Esophagus (tissue), 2 donors: ENCODE results near the gene SEC16A. TPM values are rescaled to one million over a fixed set of nuclear protein-coding genes. Genes with fewer than 3 reads are reported as not detected.

Source experiments
- H3K27ac ChIP-seq, 2 donors: one replicate each; pipeline ENCODE4 v1.5.1; 2013; ENCODE audit warnings: low read depth in 2 of 2, mild to moderate bottlenecking in 2 of 2, inconsistent platforms in 1 of 2, low read length in 1 of 2, moderate library complexity in 1 of 2
- H3K27me3 ChIP-seq, 2 donors: one replicate each; pipeline ENCODE4 v1.6.1; 2013; ENCODE audit warnings: low read length in 2 of 2, control low read depth in 1 of 2, mild to moderate bottlenecking in 1 of 2; ENCODE audit not compliant: insufficient read depth in 2 of 2, control insufficient read depth in 1 of 2
- H3K36me3 ChIP-seq, 2 donors: one replicate each; pipeline ENCODE4 v1.6.1; 2013; ENCODE audit warnings: low read length in 1 of 2; ENCODE audit not compliant: control insufficient read depth in 2 of 2, insufficient read depth in 2 of 2
- H3K4me1 ChIP-seq, 2 donors: one replicate each; pipeline ENCODE4 v1.6.1; 2013; ENCODE audit warnings: low read length in 1 of 2; ENCODE audit not compliant: control insufficient read depth in 2 of 2, insufficient read depth in 2 of 2
- H3K4me3 ChIP-seq, 2 donors: one replicate each; pipeline ENCODE4 v1.5.1; 2013; ENCODE audit warnings: low read length in 2 of 2, mild to moderate bottlenecking in 2 of 2, low read depth in 1 of 2, moderate library complexity in 1 of 2
- H3K9me3 ChIP-seq, 2 donors: one replicate each; pipeline ENCODE4 v1.6.1; 2013; ENCODE audit warnings: mild to moderate bottlenecking in 2 of 2, low read depth in 1 of 2, low read length in 1 of 2, moderate library complexity in 1 of 2; ENCODE audit not compliant: control insufficient read depth in 2 of 2, insufficient read depth in 1 of 2
- WGBS, 2 donors: extraction: QIAGEN DNeasy Blood & Tissue Kit; methylation state at CpG; one replicate each; pipeline ENCODE4 v1.1.7; 2013; 5-methylcytosine and 5-hydroxymethylcytosine counted together
- polyA plus RNA-seq, 2 donors: library from polyadenylated mRNA; stranded (reverse); fragments of 200-250 nt; gene quantifications; one replicate each; pipeline ENCODE4 v1.2.3, GENCODE V29; 2013
- donor health status: healthy with polysubstance abuse.
- donor health status: Bipolar disorder and iron deficiency.

SEC16A gene
- polyA plus RNA-seq, 2 donors = 24.3 to 32.9 TPM

DNA sequence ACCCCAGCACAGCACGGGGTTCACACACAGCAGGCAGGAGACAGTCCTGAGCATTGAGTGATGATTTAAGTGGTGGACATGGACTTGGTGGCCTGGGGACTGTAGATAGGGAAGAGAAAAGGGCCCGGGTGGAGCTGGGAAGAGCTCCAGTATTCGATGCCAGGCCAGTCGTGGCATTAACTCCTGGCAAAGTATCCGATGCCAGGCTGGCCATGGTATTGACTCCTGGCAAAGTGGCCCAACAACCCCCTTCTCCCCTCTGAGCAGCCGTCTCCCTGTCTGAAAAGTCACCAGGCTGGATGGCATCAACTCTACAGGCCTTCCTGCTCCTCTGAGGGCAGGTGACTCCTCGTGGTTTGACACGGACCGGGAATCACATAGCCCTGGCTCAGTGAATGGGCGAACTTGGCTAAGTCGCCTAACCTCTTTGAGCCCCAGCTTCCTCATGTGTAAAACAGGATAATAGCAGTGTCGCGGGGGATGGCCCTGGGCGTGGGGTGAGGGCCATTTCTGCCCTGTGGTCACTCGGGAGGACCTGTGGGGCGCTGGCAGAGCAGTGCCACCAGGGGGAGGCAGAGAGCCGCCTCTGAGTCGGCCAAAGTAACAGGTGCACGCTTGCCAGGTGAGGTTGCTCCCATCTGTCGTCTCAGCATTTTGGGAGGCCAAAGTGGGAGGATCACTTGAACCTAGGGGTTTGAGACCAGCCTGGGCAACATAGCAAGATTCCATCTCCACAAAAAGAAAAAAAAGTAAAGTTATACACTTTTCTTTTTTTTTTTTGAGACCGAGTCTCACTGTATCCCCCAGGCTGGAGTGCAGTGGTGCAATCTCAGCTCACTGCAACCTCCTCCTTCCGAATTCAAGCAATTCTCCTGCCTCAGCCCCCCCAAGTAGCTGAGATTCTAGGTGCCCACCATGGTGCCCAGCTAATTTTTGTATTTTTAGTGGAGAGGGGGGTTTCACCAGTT is 5.7 kb upstream of the SEC16A start:
- WGBS, 2 donors = 18 to 19% methylated on average over 22 of the region's 22 CpGs
- no peaks in the 10 kb centered on the region for H3K27me3 ChIP-seq
- no peak overlapping the region for H3K4me3 ChIP-seq
- H3K4me1 ChIP-seq = peaks cover 11 to 13% of the 10 kb centered on the region in 2 donors
- H3K9me3 ChIP-seq = no peaks in the 10 kb centered on the region
- H3K27ac ChIP-seq = no peak overlapping the region
- H3K36me3 ChIP-seq = no peaks in the 10 kb centered on the region

GRCh38 chr9:136487672-136488071 is 4.8 kb upstream of the SEC16A start:
- Histone ChIP-seq H3K27me3 (no peaks in the 10 kb centered on the region), H3K9me3 (no peaks in the 10 kb centered on the region), H3K27ac (no peak overlapping the region), H3K36me3 (no peaks in the 10 kb centered on the region), H3K4me3 (no peak overlapping the region), H3K4me1 (peaks cover 11 to 13% of the 10 kb centered on the region in 2 donors)
- WGBS, 2 donors = 85 to 90% methylated on average over 7 of the region's 7 CpGs

DNA sequence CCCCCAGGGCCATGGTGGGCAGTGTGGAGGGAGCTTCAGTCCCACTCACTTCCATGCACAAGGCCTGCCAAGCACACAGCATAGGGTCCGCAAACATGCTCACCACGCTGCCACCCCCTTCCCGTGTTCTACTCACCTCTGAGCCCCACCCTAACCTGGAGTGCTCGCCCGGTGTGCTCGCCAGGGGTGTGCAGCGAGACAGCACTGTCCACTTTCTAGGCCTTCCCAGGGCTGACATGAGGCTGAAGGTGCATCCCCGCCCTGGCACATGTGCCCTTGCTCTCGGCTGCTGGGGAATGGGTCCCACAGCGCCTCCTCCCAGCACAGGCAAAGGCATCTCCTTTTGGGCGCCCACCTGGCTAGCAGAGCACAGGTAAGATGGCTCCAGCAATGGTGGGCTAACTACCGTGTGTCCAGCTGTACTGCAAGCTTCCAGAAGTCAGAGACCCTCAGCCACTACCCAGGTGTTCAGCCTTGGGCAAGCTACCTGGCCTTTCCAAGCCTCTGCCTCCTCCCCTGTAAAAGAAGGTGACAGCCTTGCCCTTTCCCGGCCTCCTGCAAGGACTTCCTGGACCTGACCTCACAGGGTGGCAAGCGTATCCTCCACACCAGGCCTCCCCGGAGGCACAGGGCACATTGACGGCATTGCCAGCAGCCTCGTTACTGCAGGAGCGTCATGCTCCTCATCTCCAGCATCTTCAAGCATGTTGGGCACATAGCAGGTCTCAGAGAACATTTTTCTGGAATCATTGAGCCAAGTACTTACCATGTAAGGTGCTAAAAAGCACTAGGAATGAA is 4.2 kb upstream of the SEC16A start:
- Histone ChIP-seq H3K27ac (no peak overlapping the region), H3K9me3 (no peaks in the 10 kb centered on the region), H3K4me3 (no peak overlapping the region), H3K4me1 (peaks cover 11 to 13% of the 10 kb centered on the region in 2 donors), H3K27me3 (no peaks in the 10 kb centered on the region), H3K36me3 (no peaks in the 10 kb centered on the region)
- WGBS, 2 donors = 89 to 91% methylated on average over 18 of the region's 18 CpGs

GRCh38 chr9:136486131-136486530 is 3.3 kb upstream of the SEC16A start:
- Histone ChIP-seq H3K4me3 (no peak overlapping the region), H3K36me3 (no peaks in the 10 kb centered on the region), H3K27ac (no peak overlapping the region), H3K27me3 (no peaks in the 10 kb centered on the region), H3K4me1 (peaks cover 11 to 16% of the 10 kb centered on the region in 2 donors), H3K9me3 (no peaks in the 10 kb centered on the region)
- WGBS, 2 donors = 92 to 95% methylated on average over 7 of the region's 7 CpGs

GRCh38 chr9:136485049-136486045 is 2.5 kb upstream of the SEC16A start:
- H3K27ac ChIP-seq = peak overlapping the region in 1 of 2 donors; percentile 98
- 39 to 41% methylated on average over 21 of the region's 21 CpGs for WGBS, 2 donors
- no peaks in the 10 kb centered on the region for H3K27me3 ChIP-seq
- no peaks in the 10 kb centered on the region for H3K9me3 ChIP-seq
- H3K36me3 ChIP-seq = no peaks in the 10 kb centered on the region
- peaks cover 11 to 16% of the 10 kb centered on the region in 2 donors for H3K4me1 ChIP-seq
- H3K4me3 ChIP-seq = no peak overlapping the region

GRCh38 chr9:136484153-136485048 is 1.6 kb upstream of the SEC16A start:
- peak overlapping the region; percentile 98 for H3K27ac ChIP-seq
- no peaks in the 10 kb centered on the region for H3K27me3 ChIP-seq
- peaks cover 11 to 16% of the 10 kb centered on the region in 2 donors for H3K4me1 ChIP-seq
- no peaks in the 10 kb centered on the region for H3K36me3 ChIP-seq
- WGBS, 2 donors = 21 to 24% methylated on average over 57 to 59 of the region's 59 CpGs
- peak overlapping the region; percentile 54 to 64 for H3K4me3 ChIP-seq
- no peaks in the 10 kb centered on the region for H3K9me3 ChIP-seq

DNA sequence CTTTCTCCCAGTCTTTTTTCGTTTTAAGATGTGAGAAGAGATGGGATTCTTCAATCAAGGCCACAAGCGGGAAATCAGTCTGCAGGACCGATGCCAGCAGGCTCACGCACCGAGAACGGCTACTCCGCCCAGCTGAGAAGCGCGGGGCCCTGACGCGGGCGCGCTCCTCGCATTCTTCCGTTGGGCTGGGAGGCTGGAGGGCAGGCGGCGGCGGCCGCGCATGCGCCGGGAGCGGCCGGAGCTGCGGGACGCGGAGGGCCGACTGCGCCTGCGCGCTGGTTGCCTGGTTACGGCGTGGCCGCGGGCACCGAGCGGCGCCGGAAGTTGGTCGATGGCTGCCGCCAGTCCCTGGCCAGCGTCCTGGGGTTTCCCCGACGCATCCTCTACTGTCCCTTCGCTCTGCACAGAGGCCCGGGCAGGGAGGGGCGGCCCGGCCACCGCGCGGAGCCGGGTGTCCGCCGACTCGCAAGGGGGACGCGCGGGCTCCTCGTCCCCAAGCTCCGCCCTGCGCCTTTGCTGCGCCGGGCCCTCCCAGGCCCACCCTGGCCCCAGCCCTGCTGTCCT is 831 bp upstream of the SEC16A start:
- Histone ChIP-seq H3K4me1 (peaks cover 11 to 16% of the 10 kb centered on the region in 2 donors), H3K36me3 (no peaks in the 10 kb centered on the region)

More for the DNA sequence above, 831 bp upstream of the SEC16A start:
- Histone ChIP-seq H3K27me3 (no peaks in the 10 kb centered on the region), H3K4me3 (peak overlapping the region; percentile 54 to 64), H3K9me3 (no peaks in the 10 kb centered on the region), H3K27ac (peak overlapping the region; percentile 98)
- WGBS, 2 donors = 0% methylated on average over 47 to 63 of the region's 63 CpGs
